ENCODE results near the gene SP3. TPM values are rescaled to one million over a fixed set of nuclear protein-coding genes. Genes with fewer than 3 reads are reported as not detected.
A peak's percentile ranks its signal among the peaks of the same experiment; 100 is the strongest.

SP3 gene
- total RNA-seq, 4 donors from 2014 or later: 41.9 to 101 (median 81.6) TPM

GRCh38 chr2:174007010-174007409 lies 41.8 kb upstream of the SP3 start:
- Histone ChIP-seq H3K27ac (no peak overlapping the region), H3K36me3 (no peaks in the 10 kb centered on the region), H3K4me1 (peaks cover 0 to 12% (median 1%) of the 10 kb centered on the region in 4 donors), H3K4me3 (no peak overlapping the region), H3K9me3 (no peaks in the 10 kb centered on the region), H3K27me3 (no peaks in the 10 kb centered on the region)
- intact Hi-C loops (cut with DNase I; ENCODE audit: low total_unique reads) (no loop called here), in situ Hi-C loops (cut with MboI; ENCODE audit: low pct_ligation_motif_present in 1 of 4, low pct_unique_long_range_greater_than_20kb in 1 of 4, low sequenced_read_pairs in 3 of 4) (no loop called here)
- no peak for TF ChIP-seq EP300 (IDR thresholded peaks at IDR 0.05; ENCODE audit: low read depth)
- no peak for TF ChIP-seq CTCF (IDR thresholded peaks at IDR 0.05)
- no peak for TF ChIP-seq POLR2A (IDR thresholded peaks at IDR 0.05)
- TF ChIP-seq POLR2AphosphoS5 (IDR thresholded peaks at IDR 0.05): no peak
- 77 to 81% methylated on average over 5 of the region's 5 CpGs for WGBS, 2 donors (ENCODE audit: low coverage in 1 of 2)
- DNase-seq: no peak

GRCh38 chr2:174005801-174006419 lies 40.7 kb upstream of the SP3 start:
- H3K9me3 ChIP-seq: no peaks in the 10 kb centered on the region
- peak overlapping the region in 2 of 4 donors; percentile 13 to 45 for H3K27ac ChIP-seq
- 81 to 93% methylated on average over 6 to 11 of the region's 11 CpGs for WGBS, 2 donors (ENCODE audit: low coverage in 1 of 2)
- in situ Hi-C loops (cut with MboI; ENCODE audit: low pct_ligation_motif_present in 1 of 4, low pct_unique_long_range_greater_than_20kb in 1 of 4, low sequenced_read_pairs in 3 of 4): no loop called here
- TF ChIP-seq EP300 (IDR thresholded peaks at IDR 0.05; ENCODE audit: low read depth) (no peak), CTCF (IDR thresholded peaks at IDR 0.05) (no peak), POLR2A (IDR thresholded peaks at IDR 0.05) (no peak), POLR2AphosphoS5 (IDR thresholded peaks at IDR 0.05) (no peak)
- DNase-seq: no peak
- intact Hi-C loops (cut with DNase I; ENCODE audit: low total_unique reads): no loop called here
- peaks cover 0 to 6% (median 1%) of the 10 kb centered on the region in 4 donors for H3K4me1 ChIP-seq
- H3K4me3 ChIP-seq: no peak overlapping the region
- no peaks in the 10 kb centered on the region for H3K27me3 ChIP-seq
- no peaks in the 10 kb centered on the region for H3K36me3 ChIP-seq

- 55 to 78% methylated on average over 3 to 4 of the region's 4 CpGs for WGBS, 2 donors (ENCODE audit: low coverage in 1 of 2)
- Histone ChIP-seq H3K27ac (peak overlapping the region; percentile 13 to 45 (median 38)), H3K9me3 (no peaks in the 10 kb centered on the region), H3K4me1 (peaks cover 0 to 6% (median 1%) of the 10 kb centered on the region in 4 donors), H3K36me3 (no peaks in the 10 kb centered on the region), H3K27me3 (no peaks in the 10 kb centered on the region), H3K4me3 (no peak overlapping the region)
- intact Hi-C loops (cut with DNase I; ENCODE audit: low total_unique reads): no loop called here
- no peak for TF ChIP-seq POLR2A (IDR thresholded peaks at IDR 0.05)
- no peak for TF ChIP-seq EP300 (IDR thresholded peaks at IDR 0.05; ENCODE audit: low read depth)
- no peak for TF ChIP-seq CTCF (IDR thresholded peaks at IDR 0.05)
- no peak for TF ChIP-seq POLR2AphosphoS5 (IDR thresholded peaks at IDR 0.05)
- in situ Hi-C loops (cut with MboI; ENCODE audit: low pct_ligation_motif_present in 1 of 4, low pct_unique_long_range_greater_than_20kb in 1 of 4, low sequenced_read_pairs in 3 of 4): no loop called here
- no peak for DNase-seq
These were observed 39.9 kb upstream of the SP3 start for GRCh38 chr2:174004905-174005605.

GRCh38 chr2:174003720-174004695 lies 38.8 kb upstream of the SP3 start:
- H3K4me1 ChIP-seq: peaks cover 0 to 12% (median 1%) of the 10 kb centered on the region in 4 donors
- TF ChIP-seq POLR2A (IDR thresholded peaks at IDR 0.05) (no peak), CTCF (IDR thresholded peaks at IDR 0.05) (peak in 2 of 5 experiments; percentile 6 to 10)
- intact Hi-C loops (cut with DNase I; ENCODE audit: low total_unique reads) (no loop called here), in situ Hi-C loops (cut with MboI; ENCODE audit: low pct_ligation_motif_present in 1 of 4, low pct_unique_long_range_greater_than_20kb in 1 of 4, low sequenced_read_pairs in 3 of 4) (no loop called here)
- H3K27ac ChIP-seq: peak overlapping the region in 1 of 4 donors; percentile 33
- no peaks in the 10 kb centered on the region for H3K36me3 ChIP-seq
- H3K9me3 ChIP-seq: no peaks in the 10 kb centered on the region
- DNase-seq: no peak
- no peak overlapping the region for H3K4me3 ChIP-seq
- H3K27me3 ChIP-seq: no peaks in the 10 kb centered on the region
- 75 to 82% methylated on average over 7 to 13 of the region's 13 CpGs for WGBS, 2 donors (ENCODE audit: low coverage in 1 of 2)

Measured in transverse colon (tissue), 4 donors.